T-helper 1 cell treated with Interleukin-12 subunit alpha and Interleukin-12 subunit beta and Interleukin-4 antibody, amounts not matched to agents 30 ng/mL and 1 ng/mL, for 36 hours (primary cell): ENCODE results near the gene LAMA3. TPM values are rescaled to one million over a fixed set of nuclear protein-coding genes. Genes with fewer than 3 reads are reported as not detected.

Experiments
- intact Hi-C: fragments of 100-400 bp; cut with micrococcal nuclease; formaldehyde crosslinking; loops from one replicate; pipeline ENCODE4 v1.15.1; 2024
- total RNA-seq: library from RNA; stranded (reverse); gene quantifications from 2 replicates; pipeline ENCODE4 v1.2.3, GENCODE V29; 2022

LAMA3 gene
- total RNA-seq, 1 donor from 2014 or later: not detected

- intact Hi-C loops: no loop called here
These were observed 69.0 kb downstream of the LAMA3 start for GRCh38 chr18:23758281-23758680.

- intact Hi-C loops: no loop called here
These were observed 72.7 kb downstream of the LAMA3 start for GRCh38 chr18:23761941-23762340.

- intact Hi-C loops: no loop called here
These were observed 74.1 kb downstream of the LAMA3 start for GRCh38 chr18:23763343-23763742.

GRCh38 chr18:23765931-23766330 lies 76.7 kb downstream of the LAMA3 start:
- intact Hi-C loops: no loop called here

- intact Hi-C loops: no loop called here
These were observed 83.2 kb downstream of the LAMA3 start for GRCh38 chr18:23772327-23773024.

GRCh38 chr18:23776306-23776705 lies 87.1 kb downstream of the LAMA3 start:
- intact Hi-C loops: no loop called here

- intact Hi-C loops: no loop called here
These were observed 89.6 kb downstream of the LAMA3 start for GRCh38 chr18:23778828-23779227.

GRCh38 chr18:23779696-23780303 lies 90.5 kb downstream of the LAMA3 start:
- intact Hi-C loops: no loop called here

- intact Hi-C loops: no loop called here
These were observed 95.6 kb downstream of the LAMA3 start for GRCh38 chr18:23784832-23785245.

- intact Hi-C loops: no loop called here
These were observed 103.8 kb downstream of the LAMA3 start for GRCh38 chr18:23793051-23793450.

GRCh38 chr18:23793985-23794867 lies 105.0 kb downstream of the LAMA3 start:
- intact Hi-C loops: no loop called here

GRCh38 chr18:23798249-23798648 lies 109.0 kb downstream of the LAMA3 start:
- intact Hi-C loops: no loop called here

- intact Hi-C loops: no loop called here
These were observed 109.6 kb downstream of the LAMA3 start for GRCh38 chr18:23798824-23799223.

- intact Hi-C loops: no loop called here
These were observed 110.3 kb downstream of the LAMA3 start for GRCh38 chr18:23799540-23799939.

GRCh38 chr18:23800902-23801301 lies 111.6 kb downstream of the LAMA3 start:
- intact Hi-C loops: no loop called here

- intact Hi-C loops: no loop called here
These were observed 113.6 kb downstream of the LAMA3 start for GRCh38 chr18:23802817-23803216.

GRCh38 chr18:23803755-23804154 lies 114.5 kb downstream of the LAMA3 start:
- intact Hi-C loops: no loop called here

- intact Hi-C loops: no loop called here
These were observed 116.6 kb downstream of the LAMA3 start for GRCh38 chr18:23805898-23806297.

GRCh38 chr18:23809415-23809814 lies 120.2 kb downstream of the LAMA3 start:
- intact Hi-C loops: no loop called here

- intact Hi-C loops: loop anchor here (5.0 kb wide), 1 partner anchor 108 kb away; no protein-coding TSS in a partner anchor
These were observed 121.1 kb downstream of the LAMA3 start for GRCh38 chr18:23810396-23810795.

GRCh38 chr18:23811176-23811575 lies 121.9 kb downstream of the LAMA3 start:
- intact Hi-C loops: loop anchor here (5.0 kb wide), 1 partner anchor 109 kb away; no protein-coding TSS in a partner anchor
